IPS DF 4.7 (cell line): ENCODE measurements around the gene RAB8A.

Experiments
- DNase-seq: peaks from one replicate; pipeline ENCODE4 v3.0.0-alpha.2; 2013; ENCODE audit warnings: low spot score; ENCODE audit errors: extremely low read depth

RAB8A gene

GRCh38 chr19:16111160-16111908 lies at the start of gene RAB8A:
RAB8A (plus strand) TSS chr19:16111889; CDS start chr19:16111902, 13 bp downstream.
- DNase-seq = peak; percentile 84

GRCh38 chr19:16061943-16062342 lies 49.7 kb upstream of the RAB8A start:
- DNase-seq = no peak

DNA sequence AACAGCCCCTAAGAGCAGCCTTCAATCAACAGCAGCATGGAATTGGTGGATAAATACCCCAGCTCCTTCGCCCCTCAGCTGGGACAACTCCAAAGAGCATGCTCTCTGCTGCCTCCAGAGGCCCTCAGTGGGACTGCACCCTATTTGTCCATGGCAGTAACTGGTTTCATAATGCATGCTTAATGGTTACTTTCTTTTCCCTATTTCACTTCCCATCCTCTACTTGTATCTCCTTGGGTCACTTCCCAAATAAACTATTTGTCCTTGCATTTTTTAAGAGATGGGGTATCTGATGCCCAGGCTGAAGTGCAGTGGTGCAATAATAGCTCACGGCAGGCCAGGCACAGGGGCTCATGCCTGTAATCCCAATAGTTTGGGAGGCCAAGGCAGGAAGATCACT lies 48.9 kb upstream of the RAB8A start:
- no peak for DNase-seq

DNA sequence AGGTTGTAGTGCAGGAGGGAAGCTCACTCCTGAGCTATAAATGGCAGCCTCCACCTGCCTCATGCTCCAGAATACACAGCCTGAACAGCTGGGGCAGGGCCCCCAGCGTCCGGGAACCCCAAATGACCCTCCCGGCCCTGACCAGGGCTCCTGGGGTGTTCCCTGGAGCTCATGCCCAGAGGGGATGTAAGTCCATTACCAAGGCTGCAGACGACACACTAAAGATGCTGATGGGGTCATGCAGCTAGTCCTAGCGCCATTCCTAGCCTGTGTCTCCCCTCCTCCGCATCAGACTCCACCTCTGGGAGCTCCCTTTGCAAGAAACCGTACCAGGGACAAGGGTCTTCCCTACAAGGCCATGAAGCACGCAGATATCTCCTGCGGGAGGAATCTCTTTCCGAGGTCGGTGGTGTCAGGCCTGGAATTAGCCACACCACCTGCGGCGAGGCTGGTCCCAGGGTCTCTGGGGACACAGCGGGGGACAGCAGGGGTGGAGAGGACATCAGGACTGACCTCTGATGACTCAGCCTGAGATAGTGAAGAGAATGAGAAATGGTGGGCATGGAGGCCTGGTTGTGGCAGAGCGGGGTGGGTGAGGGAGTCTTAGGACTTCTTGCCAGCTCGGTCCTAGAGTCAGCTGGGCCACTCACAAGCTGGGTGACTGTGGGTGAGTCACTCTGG lies 47.3 kb upstream of the RAB8A start:
- no peak for DNase-seq

DNA sequence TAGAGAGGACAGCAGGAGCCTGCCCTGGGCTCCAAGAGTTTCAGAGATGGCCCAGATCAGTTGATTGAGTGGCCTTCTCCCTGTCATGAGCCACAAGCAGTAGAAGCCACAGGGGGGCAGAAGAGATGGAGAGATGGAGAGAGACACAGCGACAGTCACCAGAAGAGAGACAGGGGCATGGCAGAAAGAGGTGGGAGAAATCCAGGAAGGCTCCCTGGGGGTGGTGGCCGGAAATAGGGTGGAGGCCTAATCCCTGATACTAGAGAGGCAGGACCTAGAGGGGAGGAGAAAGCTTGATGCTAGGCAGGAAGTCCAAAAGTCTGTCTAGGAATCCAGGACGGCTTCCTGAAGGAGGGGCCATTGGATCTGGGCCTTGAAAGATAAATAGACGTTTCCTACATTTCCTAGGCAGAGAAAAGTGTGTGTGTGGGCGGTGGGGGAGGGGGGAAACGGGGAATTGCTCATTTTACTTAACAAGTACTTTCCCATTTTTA lies 45.0 kb upstream of the RAB8A start:
- DNase-seq = no peak

DNA sequence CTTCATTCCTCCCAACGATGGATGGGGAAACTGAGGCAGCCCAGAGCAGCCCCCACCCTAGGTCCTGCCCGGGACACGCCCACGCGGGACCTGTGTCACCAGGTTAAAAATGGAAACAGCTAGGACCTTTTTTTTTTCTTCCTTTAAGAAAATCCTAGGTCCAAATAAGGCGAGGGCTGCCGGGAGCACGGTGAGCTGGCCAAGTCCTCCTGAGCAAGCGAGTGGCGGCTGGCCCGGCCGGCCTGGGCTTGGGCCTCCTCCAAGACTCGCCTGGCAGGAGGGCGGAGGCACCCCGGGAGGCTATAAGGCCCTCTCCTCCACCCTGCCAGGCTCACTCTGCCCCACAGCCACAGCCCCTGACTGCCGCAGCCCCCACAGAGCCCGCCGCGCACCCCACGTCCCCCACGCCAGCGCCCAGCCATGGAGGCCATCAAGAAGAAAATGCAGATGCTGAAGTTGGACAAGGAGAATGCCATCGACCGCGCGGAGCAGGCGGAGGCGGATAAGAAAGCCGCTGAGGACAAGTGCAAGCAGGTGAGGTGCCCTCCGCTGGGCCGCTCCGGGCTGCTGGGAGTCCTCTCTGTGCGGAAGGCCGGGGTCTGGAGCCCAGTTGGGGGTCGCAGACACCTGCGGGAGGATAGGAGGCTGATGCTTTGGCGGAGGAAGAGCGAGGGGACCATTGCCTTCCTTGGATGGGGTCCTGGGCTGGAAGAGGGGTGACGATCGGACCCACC lies 44.3 kb upstream of the RAB8A start:
- DNase-seq = no peak

GRCh38 chr19:16068696-16069259 lies 42.9 kb upstream of the RAB8A start:
- no peak for DNase-seq

DNA sequence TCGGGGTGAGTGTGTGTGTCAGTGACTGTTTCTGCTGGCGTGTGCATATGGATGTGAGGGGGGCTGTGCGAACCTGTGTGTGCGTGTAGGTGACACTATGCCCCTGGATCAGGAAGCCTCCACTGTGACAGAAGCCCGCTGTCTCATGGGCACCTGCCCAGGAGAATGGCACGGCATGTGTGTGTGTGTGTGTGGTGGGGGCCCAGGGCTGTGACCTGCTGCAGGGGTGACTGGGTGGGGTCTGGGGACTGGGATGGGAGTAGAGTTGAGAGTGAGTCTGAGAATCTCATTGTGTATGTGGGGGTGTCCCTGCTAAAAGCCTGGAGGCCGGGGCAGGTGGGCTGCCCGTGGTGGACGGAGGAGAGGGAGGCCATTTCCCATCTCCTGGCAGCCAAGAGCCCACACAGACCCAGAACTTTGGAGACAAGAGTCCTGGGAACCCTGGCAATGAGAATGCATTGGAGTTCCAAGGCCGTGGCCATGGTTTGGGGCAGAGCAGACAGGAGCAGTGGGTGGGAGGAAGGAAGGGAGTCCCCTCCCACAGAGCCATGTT lies 41.8 kb upstream of the RAB8A start:
- DNase-seq = no peak

DNA sequence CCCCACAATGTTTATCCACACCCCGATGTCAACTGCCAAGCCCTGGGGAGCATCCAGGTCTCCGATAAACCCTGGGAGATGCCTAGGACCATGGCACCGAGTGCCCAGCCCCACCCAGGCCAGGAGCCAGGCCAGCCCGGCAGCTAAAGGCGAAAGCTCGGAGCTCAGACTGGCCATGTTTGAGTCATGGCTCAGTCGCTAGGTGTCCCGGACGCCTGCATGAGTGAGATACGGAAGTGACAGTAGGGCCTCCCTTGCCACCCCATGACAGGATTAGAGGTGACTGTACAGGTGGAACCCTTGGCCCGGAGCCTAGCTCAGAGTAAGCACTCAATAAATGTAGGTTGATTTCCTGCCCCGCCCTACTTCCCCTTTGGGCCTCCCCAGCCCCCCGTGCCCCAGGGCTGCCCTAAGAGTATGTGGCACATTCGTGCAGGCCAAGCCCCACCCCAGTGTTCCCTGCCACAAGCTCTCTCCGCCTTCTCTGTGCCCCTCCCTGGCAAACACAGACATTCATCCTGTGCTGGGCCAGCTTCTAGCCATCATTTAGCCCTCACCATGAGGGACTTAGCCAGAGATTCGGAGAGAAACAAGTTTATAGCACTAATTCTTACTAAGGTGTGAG lies 41.2 kb upstream of the RAB8A start:
- no peak for DNase-seq

- no peak for DNase-seq
Observed at GRCh38 chr19:16071072-16071691, 40.5 kb upstream of the RAB8A start.

DNA sequence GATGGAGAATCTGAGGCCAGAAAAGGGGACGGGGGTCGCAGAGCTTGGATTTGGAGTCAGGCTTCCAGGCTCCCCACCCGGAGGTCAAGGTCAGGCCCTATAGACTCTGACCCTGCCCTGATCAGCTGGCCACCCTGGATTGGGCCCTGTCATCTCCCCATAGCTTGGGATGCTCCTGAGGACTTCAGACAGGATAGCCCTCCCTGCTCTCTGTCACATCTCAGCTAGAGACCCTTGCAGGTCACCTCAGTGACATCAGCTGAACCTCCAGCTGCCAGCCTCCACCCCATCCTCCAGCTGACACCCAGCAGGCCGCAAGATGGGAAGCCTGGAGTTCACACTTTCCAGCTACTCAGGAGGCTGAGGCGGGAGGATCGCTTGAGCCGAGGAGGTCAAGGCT lies 38.2 kb upstream of the RAB8A start:
- no peak for DNase-seq

GRCh38 chr19:16073988-16074387 lies 37.7 kb upstream of the RAB8A start:
- no peak for DNase-seq

DNA sequence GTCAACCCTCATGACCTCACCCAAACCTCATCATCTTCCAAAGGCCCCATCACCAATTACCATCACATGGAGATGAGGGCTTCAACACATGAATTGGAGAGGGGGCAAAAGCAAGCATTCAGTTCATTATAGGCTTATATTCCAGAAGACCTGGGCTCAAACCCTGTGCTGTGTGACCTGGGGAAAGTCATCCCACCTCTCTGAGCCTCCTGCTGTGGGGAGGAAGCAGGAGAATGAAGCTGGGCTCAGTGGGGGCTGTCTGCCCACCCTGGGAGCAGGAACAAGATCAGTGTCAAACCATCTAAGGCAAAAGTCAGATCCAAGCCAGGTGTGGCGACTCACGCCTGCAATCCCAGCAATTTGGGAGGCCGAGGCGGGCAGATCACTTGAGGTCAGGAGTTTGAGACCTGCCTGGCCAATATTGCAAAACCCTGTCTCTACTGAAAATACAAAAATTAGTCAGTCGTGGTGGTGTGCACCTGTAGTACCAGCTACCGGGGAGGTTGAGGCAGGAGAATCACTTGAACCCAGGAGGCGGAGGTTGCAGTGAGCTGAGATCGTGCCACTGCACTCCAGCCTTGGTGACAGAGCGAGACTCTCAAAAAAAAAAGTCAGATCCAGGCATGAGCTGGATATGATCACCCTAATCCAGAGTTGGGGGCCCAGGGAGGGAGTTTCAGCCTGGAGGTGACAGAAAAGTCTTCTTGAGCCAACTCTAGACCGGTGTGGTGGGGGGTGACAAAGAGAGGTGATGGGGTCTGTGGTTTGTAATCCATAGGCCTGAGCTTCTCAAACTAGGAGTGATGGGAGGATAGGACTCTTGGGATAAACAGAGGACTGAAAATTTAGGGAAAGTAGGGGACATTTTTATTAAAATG lies 37.0 kb upstream of the RAB8A start:
- DNase-seq = no peak

DNA sequence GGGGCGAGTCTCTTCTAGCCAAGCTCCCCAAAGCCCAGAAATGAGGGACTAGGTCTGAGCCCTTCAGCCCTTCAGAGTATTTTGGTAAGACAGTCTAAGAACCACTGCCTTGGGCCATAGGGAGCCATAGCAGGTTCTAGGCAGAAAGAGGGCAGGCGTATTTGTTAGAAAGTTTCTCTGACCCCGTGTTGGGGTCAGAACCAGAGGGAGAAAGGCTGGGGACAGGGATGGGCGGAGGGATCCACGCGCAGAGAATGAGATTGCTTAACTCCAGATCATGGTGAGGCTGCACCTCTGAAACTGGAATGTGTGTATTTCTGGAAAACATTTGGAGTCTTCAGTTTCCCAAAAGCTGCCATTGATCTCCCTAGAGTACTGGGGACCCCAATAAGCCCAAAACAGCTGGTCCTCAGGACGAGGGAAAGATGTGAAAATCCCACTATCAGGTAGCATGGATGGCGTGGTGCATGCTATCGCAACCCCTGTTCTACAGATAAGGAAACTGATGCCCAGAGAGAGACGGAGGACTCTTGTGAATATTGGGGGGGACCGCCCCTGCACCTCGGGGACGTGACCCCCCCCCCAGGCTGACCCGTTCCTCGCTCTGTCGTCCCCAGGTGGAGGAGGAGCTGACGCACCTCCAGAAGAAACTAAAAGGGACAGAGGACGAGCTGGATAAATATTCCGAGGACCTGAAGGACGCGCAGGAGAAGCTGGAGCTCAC lies 36.1 kb upstream of the RAB8A start:
- DNase-seq = no peak

GRCh38 chr19:16076154-16076957 lies 35.3 kb upstream of the RAB8A start, which contains the start of gene TPM4:
TPM4 (plus strand) TSS chr19:16076495; CDS start chr19:16076566, 71 bp downstream.
- no peak for DNase-seq

- DNase-seq = no peak
Observed at GRCh38 chr19:16076958-16077611, 34.6 kb upstream of the RAB8A start.

- DNase-seq = no peak
Observed at GRCh38 chr19:16077984-16078758, 33.5 kb upstream of the RAB8A start.
